ENCODE measurements around the gene RFLNA.

DNA sequence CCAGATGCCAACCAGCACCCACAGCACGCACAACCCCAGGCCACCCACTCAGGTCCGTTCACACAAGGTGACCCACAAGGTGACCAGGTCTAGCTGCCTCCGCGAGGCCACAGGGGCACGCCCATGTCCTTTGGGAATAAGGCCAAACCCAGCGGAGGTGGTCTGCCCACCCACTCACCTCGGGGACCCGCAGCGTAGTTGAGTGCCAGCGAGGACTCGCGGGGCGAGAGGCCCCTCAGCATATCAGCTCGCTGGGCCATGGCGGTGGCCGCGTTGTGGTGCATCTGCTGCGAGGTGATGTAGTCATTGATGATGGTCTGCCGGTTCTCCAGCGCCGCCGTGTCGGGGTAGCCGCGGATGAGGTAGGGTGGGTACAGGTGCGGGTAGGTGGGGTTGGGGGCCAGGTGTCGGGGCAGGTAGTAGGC, 46.8 kb downstream of the RFLNA start:
- TF ChIP-seq, protein P1, sequence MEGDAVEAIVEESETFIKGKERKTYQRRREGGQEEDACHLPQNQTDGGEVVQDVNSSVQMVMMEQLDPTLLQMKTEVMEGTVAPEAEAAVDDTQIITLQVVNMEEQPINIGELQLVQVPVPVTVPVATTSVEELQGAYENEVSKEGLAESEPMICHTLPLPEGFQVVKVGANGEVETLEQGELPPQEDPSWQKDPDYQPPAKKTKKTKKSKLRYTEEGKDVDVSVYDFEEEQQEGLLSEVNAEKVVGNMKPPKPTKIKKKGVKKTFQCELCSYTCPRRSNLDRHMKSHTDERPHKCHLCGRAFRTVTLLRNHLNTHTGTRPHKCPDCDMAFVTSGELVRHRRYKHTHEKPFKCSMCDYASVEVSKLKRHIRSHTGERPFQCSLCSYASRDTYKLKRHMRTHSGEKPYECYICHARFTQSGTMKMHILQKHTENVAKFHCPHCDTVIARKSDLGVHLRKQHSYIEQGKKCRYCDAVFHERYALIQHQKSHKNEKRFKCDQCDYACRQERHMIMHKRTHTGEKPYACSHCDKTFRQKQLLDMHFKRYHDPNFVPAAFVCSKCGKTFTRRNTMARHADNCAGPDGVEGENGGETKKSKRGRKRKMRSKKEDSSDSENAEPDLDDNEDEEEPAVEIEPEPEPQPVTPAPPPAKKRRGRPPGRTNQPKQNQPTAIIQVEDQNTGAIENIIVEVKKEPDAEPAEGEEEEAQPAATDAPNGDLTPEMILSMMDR (IDR thresholded peaks at IDR 0.05), result no peak
- no peak for TF ChIP-seq POLR2A (IDR thresholded peaks at IDR 0.05)

Measured in lower leg skin (tissue), 3 donors.